ENCODE measurements around the gene LXN.

Gene LXN, protein sequence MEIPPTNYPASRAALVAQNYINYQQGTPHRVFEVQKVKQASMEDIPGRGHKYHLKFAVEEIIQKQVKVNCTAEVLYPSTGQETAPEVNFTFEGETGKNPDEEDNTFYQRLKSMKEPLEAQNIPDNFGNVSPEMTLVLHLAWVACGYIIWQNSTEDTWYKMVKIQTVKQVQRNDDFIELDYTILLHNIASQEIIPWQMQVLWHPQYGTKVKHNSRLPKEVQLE

GRCh38 chr3:158672215-158673176 lies at the start of gene LXN:
LXN (minus strand) TSS chr3:158672648; CDS start chr3:158672478, 170 bp downstream.
- in situ Hi-C loops (cut with HindIII; ENCODE audit: low pct_unique_long_range_greater_than_20kb, low sequenced_read_pairs): no loop called here
- TF ChIP-seq JUND (IDR thresholded peaks at IDR 0.05; ENCODE audit: low read depth): no peak
- DNase-seq (ENCODE audit: low read depth in 1 of 2, low spot score in 1 of 2): peak in 1 of 2 experiments; percentile 38

DNA sequence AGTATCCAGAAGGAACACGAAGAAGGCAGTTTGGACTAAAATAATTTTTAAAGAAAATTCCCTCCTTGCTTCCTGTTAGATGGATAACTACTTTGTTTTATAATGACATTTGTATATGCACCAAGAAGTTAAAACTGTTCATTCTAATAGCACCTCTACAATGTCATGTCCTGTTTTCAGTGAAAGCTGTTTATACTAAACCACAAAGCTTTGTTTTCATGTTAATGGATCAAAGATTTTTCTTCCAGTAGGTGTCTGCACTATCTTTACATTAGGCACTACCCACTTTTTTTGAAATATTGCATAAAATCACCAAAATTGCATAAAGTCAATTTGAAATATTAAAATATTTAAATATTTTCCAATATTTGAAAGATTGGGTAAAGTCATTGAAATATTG lies 49.7 kb upstream of the LXN start:
- in situ Hi-C loops (cut with HindIII; ENCODE audit: low pct_unique_long_range_greater_than_20kb, low sequenced_read_pairs): no loop called here
- DNase-seq (ENCODE audit: low read depth in 1 of 2, low spot score in 1 of 2): no peak
- no peak for TF ChIP-seq JUND (IDR thresholded peaks at IDR 0.05; ENCODE audit: low read depth)

- in situ Hi-C loops (cut with HindIII; ENCODE audit: low pct_unique_long_range_greater_than_20kb, low sequenced_read_pairs): no loop called here
- no peak for TF ChIP-seq JUND (IDR thresholded peaks at IDR 0.05; ENCODE audit: low read depth)
- DNase-seq (ENCODE audit: low read depth in 1 of 2, low spot score in 1 of 2): no peak
These were observed 46.2 kb upstream of the LXN start for GRCh38 chr3:158718490-158719170.

GRCh38 chr3:158717576-158717975 lies 45.1 kb upstream of the LXN start:
- in situ Hi-C loops (cut with HindIII; ENCODE audit: low pct_unique_long_range_greater_than_20kb, low sequenced_read_pairs): no loop called here
- no peak for TF ChIP-seq JUND (IDR thresholded peaks at IDR 0.05; ENCODE audit: low read depth)
- no peak for DNase-seq (ENCODE audit: low read depth in 1 of 2, low spot score in 1 of 2)

GRCh38 chr3:158713094-158713499 lies 40.6 kb upstream of the LXN start:
- no peak for TF ChIP-seq JUND (IDR thresholded peaks at IDR 0.05; ENCODE audit: low read depth)
- DNase-seq (ENCODE audit: low read depth in 1 of 2, low spot score in 1 of 2): no peak
- in situ Hi-C loops (cut with HindIII; ENCODE audit: low pct_unique_long_range_greater_than_20kb, low sequenced_read_pairs): no loop called here

DNA sequence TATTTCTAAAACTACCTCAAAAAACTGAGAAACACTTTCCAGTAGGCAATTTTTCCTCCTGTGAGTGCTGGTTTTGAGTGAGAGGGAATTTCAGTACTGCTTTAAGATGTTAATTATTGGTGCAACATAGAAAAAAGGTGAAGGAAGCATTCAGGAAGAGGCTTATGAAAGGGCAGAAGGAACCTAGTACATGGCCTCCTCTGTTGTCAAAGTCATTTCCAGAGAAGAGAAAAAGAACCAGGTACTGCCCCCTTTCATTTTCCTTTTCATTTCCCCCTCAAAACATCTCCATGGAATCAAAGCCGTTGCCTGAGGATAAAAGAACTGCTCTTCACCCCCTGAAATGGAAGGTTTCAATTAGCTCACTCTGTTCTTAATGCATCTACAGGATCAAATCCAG lies 40.0 kb upstream of the LXN start:
- in situ Hi-C loops (cut with HindIII; ENCODE audit: low pct_unique_long_range_greater_than_20kb, low sequenced_read_pairs): no loop called here
- DNase-seq (ENCODE audit: low read depth in 1 of 2, low spot score in 1 of 2): no peak
- TF ChIP-seq JUND (IDR thresholded peaks at IDR 0.05; ENCODE audit: low read depth): no peak

DNA sequence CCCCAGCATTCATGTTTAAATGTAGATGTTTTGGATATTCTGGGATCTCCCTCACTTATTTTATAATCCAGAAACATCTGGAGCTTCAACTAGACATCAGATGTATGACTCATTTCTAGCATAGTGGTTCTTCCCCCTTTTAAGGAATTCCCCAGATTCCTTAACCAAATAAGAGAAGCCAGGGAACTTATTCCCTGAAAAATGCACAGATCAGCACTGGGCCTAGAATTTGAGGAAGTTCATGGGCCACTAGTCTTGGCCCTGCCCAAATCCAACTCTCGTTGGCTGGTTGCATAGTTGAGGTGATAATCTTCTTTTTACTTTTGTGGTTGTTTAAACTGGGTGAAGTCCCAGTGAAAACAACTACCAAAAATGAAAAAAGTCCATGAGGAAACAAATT lies 39.4 kb upstream of the LXN start:
- no peak for DNase-seq (ENCODE audit: low read depth in 1 of 2, low spot score in 1 of 2)
- TF ChIP-seq JUND (IDR thresholded peaks at IDR 0.05; ENCODE audit: low read depth): no peak
- in situ Hi-C loops (cut with HindIII; ENCODE audit: low pct_unique_long_range_greater_than_20kb, low sequenced_read_pairs): no loop called here

DNA sequence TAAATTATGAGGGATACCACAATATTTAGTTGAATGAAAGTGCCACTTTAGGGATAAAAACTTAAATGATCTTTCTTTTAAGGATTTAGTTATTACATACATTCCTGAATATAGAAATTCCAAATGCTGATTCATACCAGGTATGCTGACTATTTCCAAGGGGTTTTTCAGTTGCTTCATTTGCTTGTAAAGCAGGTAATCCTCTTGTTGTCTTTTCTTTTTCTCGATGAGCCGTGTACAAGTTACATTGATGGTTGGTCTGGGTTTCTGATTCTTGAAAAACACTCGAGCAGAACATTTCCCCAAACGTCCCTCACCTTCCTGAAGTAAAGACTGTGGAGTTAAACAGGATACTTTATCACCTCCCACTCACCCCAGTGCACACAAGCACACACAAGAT lies 38.2 kb upstream of the LXN start:
- in situ Hi-C loops (cut with HindIII; ENCODE audit: low pct_unique_long_range_greater_than_20kb, low sequenced_read_pairs): no loop called here
- no peak for TF ChIP-seq JUND (IDR thresholded peaks at IDR 0.05; ENCODE audit: low read depth)
- no peak for DNase-seq (ENCODE audit: low read depth in 1 of 2, low spot score in 1 of 2)

DNA sequence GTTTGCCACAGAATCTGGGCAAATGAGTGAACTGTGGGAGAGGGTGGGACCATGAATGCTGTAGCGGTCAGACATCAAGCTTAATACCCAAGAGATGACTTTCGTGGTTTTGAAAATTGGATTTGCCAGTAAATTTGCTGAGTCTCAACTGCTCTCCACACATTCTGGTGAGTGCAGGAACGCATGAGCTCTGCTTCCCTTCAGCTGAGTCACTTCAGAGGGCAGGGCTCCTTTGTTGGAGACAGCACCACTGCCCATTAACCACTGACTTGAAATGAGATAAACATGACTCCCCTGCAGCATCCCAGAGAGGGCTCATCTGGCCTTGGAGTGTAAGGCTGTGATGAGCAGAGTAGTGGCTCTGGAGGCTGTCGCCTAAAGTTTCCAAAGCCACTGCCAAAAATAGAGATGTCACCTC lies 37.2 kb upstream of the LXN start:
- TF ChIP-seq JUND (IDR thresholded peaks at IDR 0.05; ENCODE audit: low read depth): no peak
- no peak for DNase-seq (ENCODE audit: low read depth in 1 of 2, low spot score in 1 of 2)
- in situ Hi-C loops (cut with HindIII; ENCODE audit: low pct_unique_long_range_greater_than_20kb, low sequenced_read_pairs): no loop called here

DNA sequence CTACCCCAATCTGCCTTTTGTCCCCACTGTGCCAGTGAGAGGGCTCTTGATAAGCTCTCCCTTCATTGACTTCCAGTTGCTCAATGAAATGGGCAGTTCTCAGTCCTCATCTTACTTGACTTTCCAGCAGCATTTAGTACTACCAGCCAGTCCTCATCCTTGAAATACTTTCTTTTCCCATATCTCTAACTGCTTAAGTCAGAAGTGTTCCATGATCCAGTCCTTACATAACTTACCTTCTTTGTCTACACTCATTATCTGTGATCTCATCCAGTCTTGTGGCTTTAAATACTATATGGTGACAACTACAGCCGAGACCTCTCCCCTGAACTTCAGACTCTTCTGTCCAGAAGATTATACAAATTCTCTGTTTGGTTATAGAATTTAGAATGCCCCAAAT lies 31.1 kb upstream of the LXN start:
- no peak for DNase-seq (ENCODE audit: low read depth in 1 of 2, low spot score in 1 of 2)
- no peak for TF ChIP-seq JUND (IDR thresholded peaks at IDR 0.05; ENCODE audit: low read depth)
- in situ Hi-C loops (cut with HindIII; ENCODE audit: low pct_unique_long_range_greater_than_20kb, low sequenced_read_pairs): no loop called here

GRCh38 chr3:158702815-158703481 lies 30.5 kb upstream of the LXN start:
- no peak for DNase-seq (ENCODE audit: low read depth in 1 of 2, low spot score in 1 of 2)

DNA sequence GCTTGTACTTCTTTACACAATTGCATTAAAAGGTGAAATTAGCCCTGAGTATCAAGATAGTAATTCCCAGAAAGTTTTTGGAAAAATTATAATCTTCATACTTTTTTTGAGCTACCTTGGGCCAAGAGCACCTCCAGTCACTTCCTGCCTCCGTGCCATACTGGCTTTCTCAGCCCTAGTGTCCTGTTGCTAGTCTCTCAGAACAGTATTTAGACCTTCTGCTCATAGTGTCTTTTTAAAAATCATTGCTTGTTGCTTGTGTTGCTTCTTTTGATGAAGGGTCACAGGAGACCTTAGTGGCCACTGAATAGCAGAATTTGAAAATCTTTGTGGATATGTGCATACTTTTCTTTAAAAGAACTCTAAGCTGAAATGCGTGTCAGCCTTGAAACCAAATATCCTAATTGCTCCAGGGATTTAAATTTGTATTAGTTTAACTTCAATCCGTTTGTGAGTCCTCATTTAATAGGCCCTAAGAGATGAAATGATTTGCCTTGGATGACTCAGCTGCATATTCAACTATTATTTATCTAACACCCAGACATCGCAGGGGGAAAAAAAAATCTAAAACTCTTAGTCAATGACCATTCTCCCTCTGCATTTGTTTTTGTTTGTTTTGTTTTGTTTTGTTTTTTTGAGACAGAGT lies 29.1 kb upstream of the LXN start:
- in situ Hi-C loops (cut with HindIII; ENCODE audit: low pct_unique_long_range_greater_than_20kb, low sequenced_read_pairs): no loop called here
- TF ChIP-seq JUND (IDR thresholded peaks at IDR 0.05; ENCODE audit: low read depth): no peak
- no peak for DNase-seq (ENCODE audit: low read depth in 1 of 2, low spot score in 1 of 2)

More at GRCh38 chr3:158702815-158703481, 30.5 kb upstream of the LXN start:
- no peak for TF ChIP-seq JUND (IDR thresholded peaks at IDR 0.05; ENCODE audit: low read depth)
- in situ Hi-C loops (cut with HindIII; ENCODE audit: low pct_unique_long_range_greater_than_20kb, low sequenced_read_pairs): no loop called here
